Transverse colon (tissue), 3 donors: ENCODE results near the gene EMX1.

Experiments used
- CTCF ChIP-seq, 5 experiments: fragments of 200-600 bp in 3 of 5; fragments of 450-650 bp in 2 of 5; sonication (generic) in 3 of 5; IDR thresholded peaks; 1 replicate in 2 of 5; 2 replicates in 3 of 5; pipeline ENCODE4 v1.5.1; 2016 to 2017; ENCODE audit warnings: antibody characterized with exemption in 5 of 5, inconsistent platforms in 3 of 5, mild to moderate bottlenecking in 2 of 5, moderate library complexity in 1 of 5
- POLR2A ChIP-seq: fragments of 450-650 bp; IDR thresholded peaks from one replicate; pipeline ENCODE4 v1.6.1; 2016; ENCODE audit warnings: antibody characterized with exemption, mild to moderate bottlenecking, moderate library complexity

- TF ChIP-seq POLR2A (no peak), CTCF (IDR thresholded peaks at IDR 0.05) (no peak)
Measured at GRCh38 chr2:72897785-72898584, 19.3 kb upstream of the EMX1 start.
